Fibroblast of skin of back (primary cell): ENCODE data around the gene ADCY5.

ENCODE experiments used
- DNase-seq: peaks from one replicate; pipeline ENCODE4 v3.0.0-alpha.2; 2013

Gene ADCY5

GRCh38 chr3:123338620-123339061 lies 110.2 kb downstream of the ADCY5 start:
- DNase-seq, result no peak

- DNase-seq, result no peak
Observed at GRCh38 chr3:123337948-123338619, 110.8 kb downstream of the ADCY5 start.

- no peak for DNase-seq
Observed at GRCh38 chr3:123337226-123337625, 111.7 kb downstream of the ADCY5 start.

- no peak for DNase-seq
Observed at GRCh38 chr3:123336441-123336851, 112.4 kb downstream of the ADCY5 start.

GRCh38 chr3:123336001-123336400 lies 112.9 kb downstream of the ADCY5 start:
- no peak for DNase-seq

- no peak for DNase-seq
Observed at GRCh38 chr3:123335007-123335670, 113.8 kb downstream of the ADCY5 start.

GRCh38 chr3:123334056-123334455 lies 114.8 kb downstream of the ADCY5 start:
- no peak for DNase-seq

- DNase-seq, result no peak
Observed at GRCh38 chr3:123333401-123333800, 115.5 kb downstream of the ADCY5 start.

GRCh38 chr3:123332124-123332641 lies 116.7 kb downstream of the ADCY5 start:
- no peak for DNase-seq

GRCh38 chr3:123331651-123332050 lies 117.2 kb downstream of the ADCY5 start:
- no peak for DNase-seq

- DNase-seq, result no peak
Observed at GRCh38 chr3:123331006-123331405, 117.9 kb downstream of the ADCY5 start.

- DNase-seq, result no peak
Observed at GRCh38 chr3:123330441-123330991, 118.4 kb downstream of the ADCY5 start.

GRCh38 chr3:123329636-123330340 lies 119.1 kb downstream of the ADCY5 start:
- no peak for DNase-seq

GRCh38 chr3:123328851-123329635 lies 119.8 kb downstream of the ADCY5 start:
- peak; percentile 36 for DNase-seq

GRCh38 chr3:123327956-123328850 lies 120.7 kb downstream of the ADCY5 start:
- DNase-seq, result no peak

- no peak for DNase-seq
Observed at GRCh38 chr3:123327480-123327879, 121.4 kb downstream of the ADCY5 start.

GRCh38 chr3:123326531-123326930 lies 122.4 kb downstream of the ADCY5 start:
- DNase-seq, result no peak

GRCh38 chr3:123325766-123326256 lies 123.1 kb downstream of the ADCY5 start:
- no peak for DNase-seq

- DNase-seq, result no peak
Observed at GRCh38 chr3:123324880-123325765, 123.8 kb downstream of the ADCY5 start.

GRCh38 chr3:123323781-123324180 lies 125.1 kb downstream of the ADCY5 start:
- no peak for DNase-seq
